ENCODE results near the gene OPTC.

The OPTC gene

DNA sequence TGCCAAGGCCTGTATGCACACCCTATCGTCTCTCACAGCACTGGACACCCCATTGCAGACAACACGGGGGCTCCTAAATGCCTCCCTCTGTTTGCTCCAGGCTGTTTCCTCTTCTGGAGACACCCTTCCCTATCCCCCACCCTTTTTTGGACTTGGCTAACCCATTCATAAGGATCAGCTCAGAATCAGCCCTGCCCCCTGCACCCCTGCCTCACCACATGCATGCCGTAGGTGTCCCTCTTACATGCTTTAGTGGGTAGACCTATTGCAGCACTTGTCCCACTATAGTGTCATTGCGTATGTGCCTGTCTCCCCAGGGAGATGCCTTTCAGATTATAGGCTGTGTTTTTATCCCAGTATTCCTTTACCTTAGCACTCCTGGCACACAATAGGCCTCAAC lies 30.9 kb downstream of the OPTC start (continued):
- TF ChIP-seq ZNF426 (tag by site-specific recombination; IDR thresholded peaks at IDR 0.05) (no peak), ZNF701 (tag by site-specific recombination; IDR thresholded peaks at IDR 0.05) (no peak), HIC1 (tag by site-specific recombination; IDR thresholded peaks at IDR 0.05) (no peak), ZFHX2 (tag by site-specific recombination; conservative IDR thresholded peaks at IDR 0.05) (peak; percentile 53)
- TF ChIP-seq, protein P1, sequence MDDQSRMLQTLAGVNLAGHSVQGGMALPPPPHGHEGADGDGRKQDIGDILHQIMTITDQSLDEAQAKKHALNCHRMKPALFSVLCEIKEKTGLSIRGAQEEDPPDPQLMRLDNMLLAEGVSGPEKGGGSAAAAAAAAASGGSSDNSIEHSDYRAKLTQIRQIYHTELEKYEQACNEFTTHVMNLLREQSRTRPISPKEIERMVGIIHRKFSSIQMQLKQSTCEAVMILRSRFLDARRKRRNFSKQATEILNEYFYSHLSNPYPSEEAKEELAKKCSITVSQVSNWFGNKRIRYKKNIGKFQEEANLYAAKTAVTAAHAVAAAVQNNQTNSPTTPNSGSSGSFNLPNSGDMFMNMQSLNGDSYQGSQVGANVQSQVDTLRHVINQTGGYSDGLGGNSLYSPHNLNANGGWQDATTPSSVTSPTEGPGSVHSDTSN (CRISPR knock-in tag; IDR thresholded peaks at IDR 0.05), result no peak

DNA sequence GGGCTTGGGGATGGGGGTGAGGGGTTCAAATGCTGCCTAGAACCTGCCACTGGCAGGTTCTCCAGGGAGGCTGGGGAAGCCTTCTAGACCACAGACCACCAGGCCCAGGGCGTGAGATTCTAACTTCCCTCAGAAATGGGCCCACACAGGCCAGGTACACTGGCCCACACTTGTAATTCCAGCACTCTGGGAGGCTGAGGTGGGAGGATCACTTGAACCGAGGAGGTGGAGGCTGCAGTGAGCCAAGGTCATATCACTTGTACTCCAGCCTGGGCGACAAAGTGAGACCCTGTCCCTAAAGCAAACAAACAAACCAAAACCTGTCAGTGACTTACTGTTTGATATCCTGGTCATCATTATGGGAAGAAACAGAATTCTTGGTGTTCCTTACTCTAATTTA lies 31.7 kb downstream of the OPTC start:
- Histone ChIP-seq H3K4me1 (ENCODE audit: control insufficient read depth, insufficient read depth, low read length) (no peaks in the 10 kb centered on the region; the same call in 1 of the 2 replicates), H3K4me3 (ENCODE audit: low read depth, low read length) (no peak overlapping the region), H3K9me3 (ENCODE audit: control insufficient read depth, insufficient read depth, low read depth, low read length) (no peaks in the 10 kb centered on the region), H3K36me3 (ENCODE audit: control insufficient read depth in 2 of 2, insufficient read depth in 1 of 2, low read length in 2 of 2) (no peaks in the 10 kb centered on the region), H3K27ac (ENCODE audit: extremely low read depth, low read depth, low read length) (no peak overlapping the region)
- POLR2A ChIA-PET, result interaction anchor here (0.5 kb wide), 1 partner anchor 58 kb away, joined by 3 read pairs; no protein-coding TSS in a partner anchor
- TF ChIP-seq EGR2 (tag by site-specific recombination; IDR thresholded peaks at IDR 0.05; ENCODE audit: low read depth) (peak; percentile 67), ZNF138 (tag by site-specific recombination; IDR thresholded peaks at IDR 0.05; ENCODE audit: borderline replicate concordance) (no peak), ZBTB1 (tag by site-specific recombination; IDR thresholded peaks at IDR 0.05) (no peak), ZFHX2 (tag by site-specific recombination; conservative IDR thresholded peaks at IDR 0.05) (peak; percentile 53), YY2 (tag by site-specific recombination; IDR thresholded peaks at IDR 0.05) (no peak), SP3 (tag by site-specific recombination; IDR thresholded peaks at IDR 0.05) (no peak), ZNF777 (tag by site-specific recombination; IDR thresholded peaks at IDR 0.05; ENCODE audit: borderline replicate concordance) (no peak)
- CTCF ChIA-PET, result interaction anchor here (0.5 to 0.9 kb wide), 3 partner anchors 19 to 841 kb away, joined by 3 to 4 read pairs (median 3); no protein-coding TSS in a partner anchor

DNA sequence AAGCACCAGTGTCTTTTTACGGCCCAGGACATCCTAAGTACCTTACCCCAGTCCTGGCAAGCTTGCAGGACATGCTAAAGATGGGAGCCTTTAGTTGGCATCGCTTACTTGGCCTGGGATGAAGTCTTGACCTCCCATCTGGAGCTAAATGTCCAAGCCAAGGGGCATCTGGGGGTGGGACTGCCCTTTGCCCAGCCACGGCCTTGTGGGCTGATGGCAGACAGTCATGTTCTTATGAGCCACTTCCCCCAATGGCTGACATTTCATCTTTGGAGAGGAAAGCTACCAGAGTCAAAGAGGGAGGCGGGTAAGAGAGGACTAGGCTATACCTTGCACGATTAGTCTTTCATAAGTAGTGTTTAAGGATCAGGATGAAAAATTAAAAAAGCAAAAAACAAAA lies 32.2 kb downstream of the OPTC start:
- Histone ChIP-seq H3K9me3 (ENCODE audit: control insufficient read depth, insufficient read depth, low read depth, low read length) (no peaks in the 10 kb centered on the region), H3K4me3 (ENCODE audit: low read depth, low read length) (no peak overlapping the region), H3K4me1 (ENCODE audit: control insufficient read depth, insufficient read depth, low read length) (no peaks in the 10 kb centered on the region; the same call in 1 of the 2 replicates), H3K27ac (ENCODE audit: extremely low read depth, low read depth, low read length) (no peak overlapping the region), H3K36me3 (ENCODE audit: control insufficient read depth in 2 of 2, insufficient read depth in 1 of 2, low read length in 2 of 2) (no peaks in the 10 kb centered on the region)
- CTCF ChIA-PET, result interaction anchor here (0.5 to 1.0 kb wide), 4 partner anchors 152 to 841 kb away, joined by 3 read pairs; no protein-coding TSS in a partner anchor
- TF ChIP-seq ZNF146 (tag by site-specific recombination; IDR thresholded peaks at IDR 0.05) (no peak), ZBTB21 (tag by site-specific recombination; IDR thresholded peaks at IDR 0.05) (no peak), ZNF221 (tag by site-specific recombination; IDR thresholded peaks at IDR 0.05; ENCODE audit: borderline replicate concordance) (no peak), ZBTB8A (tag by site-specific recombination; IDR thresholded peaks at IDR 0.05) (no peak), ZNF24 (tag by site-specific recombination; IDR thresholded peaks at IDR 0.05) (no peak), ZNF10 (tag by site-specific recombination; IDR thresholded peaks at IDR 0.05) (no peak), BCL11B (tag by site-specific recombination; IDR thresholded peaks at IDR 0.05; ENCODE audit: low read depth) (no peak), ZNF501 (tag by site-specific recombination; IDR thresholded peaks at IDR 0.05) (no peak), ZNF184 (tag by site-specific recombination; IDR thresholded peaks at IDR 0.05) (no peak), ZNF311 (tag by site-specific recombination; IDR thresholded peaks at IDR 0.05; ENCODE audit: borderline replicate concordance) (no peak), HOXD13 (CRISPR knock-in tag; IDR thresholded peaks at IDR 0.05; ENCODE audit: borderline replicate concordance) (no peak), ZNF549 (tag by site-specific recombination; IDR thresholded peaks at IDR 0.05) (no peak)
- TF ChIP-seq, protein P1 (CRISPR knock-in tag; IDR thresholded peaks at IDR 0.05), result no peak
- POLR2A ChIA-PET, result interaction anchor here (0.5 kb wide), 1 partner anchor 57 kb away, joined by 3 read pairs; no protein-coding TSS in a partner anchor
